OCI-LY7 (cell line): ENCODE data around the gene RNASET2. TPM values are rescaled to one million over a fixed set of nuclear protein-coding genes. Genes with fewer than 3 reads are reported as not detected.
"Not testable (repeated sequence)": the region's sequence is repeated elsewhere in the genome, so short reads cannot be mapped to it uniquely, and the experiment has no call there.

Experiments
- BruUV-seq: library from RNA; stranded (reverse); fragments of 400-500 nt; replicated peaks from 2 replicates; lab custom pipeline; 2021; lab: Mats Ljungman, UMichigan
- CTCF ChIA-PET: fragments of 300-600 bp; sonication (Branson Sonifier 250); formaldehyde crosslinking; loops from one replicate; lab custom pipeline; 2022; ENCODE audit warnings: antibody characterized with exemption; ENCODE audit not compliant: unreplicated experiment; lab: Charles Lee
- POLR2A ChIA-PET: fragments of 300-600 bp; sonication (Branson Sonifier 250); formaldehyde crosslinking; loops from one replicate; lab custom pipeline; 2022; ENCODE audit warnings: antibody characterized with exemption; lab: Charles Lee
- DNase-seq: peaks from one replicate; pipeline ENCODE4 v3.0.0-alpha.2; 2015; ENCODE audit warnings: low spot score
- H2AFZ ChIP-seq: fragments of 200-600 bp; sonication (generic), shearing (Covaris generic); 2 replicates; pipeline ENCODE4 v1.6.1; 2014; ENCODE audit warnings: mild to moderate bottlenecking, antibody characterized with exemption, low read length, moderate library complexity
- H3K27ac ChIP-seq: fragments of 200-600 bp; sonication (generic); 2 replicates; pipeline ENCODE4 v1.5.1; 2014; ENCODE audit warnings: mixed run types, low read depth, mild to moderate bottlenecking, moderate library complexity, low read length, inconsistent platforms; ENCODE audit not compliant: poor library complexity, severe bottlenecking
- H3K36me3 ChIP-seq: fragments of 200-600 bp; sonication (generic); 2 replicates; pipeline ENCODE4 v1.6.1; 2014; ENCODE audit warnings: mild to moderate bottlenecking, antibody characterized with exemption, low read length, moderate library complexity, mixed read lengths; ENCODE audit not compliant: insufficient read depth
- H3K4me1 ChIP-seq: fragments of 200-600 bp; sonication (generic); 2 replicates; pipeline ENCODE4 v1.5.1; 2014; ENCODE audit warnings: mild to moderate bottlenecking, low read length; ENCODE audit not compliant: insufficient read depth, poor library complexity, severe bottlenecking
- H3K4me2 ChIP-seq: fragments of 200-600 bp; sonication (generic); 2 replicates; pipeline ENCODE4 v1.6.1; 2014; ENCODE audit warnings: mild to moderate bottlenecking, low read length
- H3K4me3 ChIP-seq: fragments of 200-600 bp; sonication (generic); 2 replicates; pipeline ENCODE4 v1.5.1; 2014; ENCODE audit warnings: mild to moderate bottlenecking, low read depth, low read length; ENCODE audit not compliant: poor library complexity, severe bottlenecking
- H3K79me2 ChIP-seq: fragments of 200-600 bp; sonication (generic); 2 replicates; pipeline ENCODE4 v1.6.1; 2016; ENCODE audit warnings: low read depth, mild to moderate bottlenecking, low read length, moderate library complexity, mixed read lengths; ENCODE audit not compliant: insufficient read depth
- H3K9me2 ChIP-seq: fragments of 200-600 bp; sonication (generic); 2 replicates; pipeline ENCODE4 v1.6.1; 2016; ENCODE audit warnings: mild to moderate bottlenecking, low read length, mixed read lengths; ENCODE audit not compliant: insufficient read depth
- H3K9me3 ChIP-seq: fragments of 200-600 bp; sonication (generic); 2 replicates; pipeline ENCODE4 v1.6.1; 2014; ENCODE audit warnings: mild to moderate bottlenecking, mixed run types, low read length, mixed read lengths
- H4K20me1 ChIP-seq: fragments of 200-600 bp; sonication (generic); 2 replicates; pipeline ENCODE4 v1.6.1; 2014; ENCODE audit warnings: mild to moderate bottlenecking, antibody characterized with exemption, low read length, moderate library complexity, mixed read lengths; ENCODE audit not compliant: insufficient read depth
- CTCF ChIP-seq: fragments of 200-600 bp; sonication (generic); conservative IDR thresholded peaks from 2 replicates; pipeline ENCODE4 v1.5.1; 2014; ENCODE audit warnings: mild to moderate bottlenecking, antibody characterized with exemption, low read length, moderate library complexity, mixed read lengths
- EZH2phosphoT487 ChIP-seq: fragments of 200-600 bp; sonication (generic); IDR thresholded peaks from 2 replicates; pipeline ENCODE4 v1.6.1; 2018; ENCODE audit warnings: low read depth, borderline replicate concordance, mild to moderate bottlenecking, mixed run types, antibody characterized with exemption, low read length, moderate library complexity, mixed read lengths
- intact Hi-C: fragments of 100-400 bp; cut with micrococcal nuclease; formaldehyde crosslinking; loops from one replicate; pipeline ENCODE4 v1.10.0; 2022; ENCODE audit not compliant: unreplicated experiment
- total RNA-seq, 2 experiments: library from RNA; depleted of rRNA in 1 of 2; stranded (reverse); fragments of >200 nt in 1 of 2; shearing (Covaris generic) in 1 of 2; gene quantifications; 2 replicates each; pipeline ENCODE4 v1.2.3, GENCODE V29; 2014 to 2022

Gene RNASET2
- total RNA-seq, 2 experiments from 2014 or later, result 71.7 to 105 TPM

DNA sequence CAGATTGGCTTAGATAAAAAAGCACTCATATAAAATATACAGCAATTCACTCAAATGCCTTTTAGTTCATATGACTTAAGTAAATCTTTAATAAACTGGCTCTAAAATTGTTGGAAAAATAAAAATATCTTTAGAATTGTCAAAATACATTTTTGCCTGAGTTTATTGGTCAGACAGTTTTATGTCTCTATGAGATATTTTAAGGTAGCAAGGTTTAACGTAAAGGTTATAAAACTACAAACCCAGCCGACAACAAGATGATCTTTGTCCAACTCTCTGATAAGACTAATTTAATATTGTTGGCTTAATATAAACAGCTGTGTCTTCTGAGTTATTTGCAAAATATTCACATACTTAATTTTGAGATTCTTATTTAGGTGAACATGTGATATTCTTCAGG, 39.5 kb downstream of the RNASET2 start:
- Histone ChIP-seq H3K27ac (no peak overlapping the region), H3K4me2 (no peak overlapping the region), H3K9me2 (no peaks in the 10 kb centered on the region), H3K4me3 (no peak overlapping the region), H4K20me1 (no peaks in the 10 kb centered on the region), H3K36me3 (no peaks in the 10 kb centered on the region), H2AFZ (no peak overlapping the region), H3K79me2 (no peaks in the 10 kb centered on the region), H3K4me1 (no peaks in the 10 kb centered on the region), H3K9me3 (peaks cover 13% of the 10 kb centered on the region; the same call in 1 of the 2 replicates)
- intact Hi-C loops, result no loop called here
- TF ChIP-seq EZH2phosphoT487, result no peak
- TF ChIP-seq CTCF, result no peak
- ChIA-PET CTCF (no interaction called here), POLR2A (interaction anchor here (0.7 to 2.0 kb wide), 3 partner anchors 12 to 15 kb away, joined by 3 to 4 read pairs (median 4); no protein-coding TSS in a partner anchor)
- DNase-seq, result no peak
- no TSS peak for BruUV-seq

- H3K79me2 ChIP-seq, DNase-seq, H3K36me3 ChIP-seq, H3K27ac ChIP-seq, H4K20me1 ChIP-seq, H3K4me3 ChIP-seq, CTCF ChIA-PET, intact Hi-C loops, H3K9me2 ChIP-seq, H2AFZ ChIP-seq, H3K4me2 ChIP-seq, BruUV-seq, H3K4me1 ChIP-seq: not testable (repeated sequence)
- H3K9me3 ChIP-seq, result peaks cover 13% of the 10 kb centered on the region; the same call in 1 of the 2 replicates
- POLR2A ChIA-PET, result interaction anchor here (0.9 kb wide), 1 partner anchor 8 kb away, joined by 4 read pairs; no protein-coding TSS in a partner anchor
Measured at GRCh38 chr6:166915484-166915883, 40.9 kb downstream of the RNASET2 start.

GRCh38 chr6:166914952-166915351, 41.4 kb downstream of the RNASET2 start:
- BruUV-seq, CTCF ChIA-PET: not testable (repeated sequence)

More at GRCh38 chr6:166914952-166915351, 41.4 kb downstream of the RNASET2 start:
- H3K4me2 ChIP-seq, H3K27ac ChIP-seq, H3K4me3 ChIP-seq, H3K79me2 ChIP-seq, H4K20me1 ChIP-seq, H3K4me1 ChIP-seq, intact Hi-C loops, DNase-seq, H3K36me3 ChIP-seq, H2AFZ ChIP-seq, H3K9me2 ChIP-seq: not testable (repeated sequence)
- POLR2A ChIA-PET, result interaction anchor here (0.6 kb wide), 1 partner anchor 13 kb away, joined by 5 read pairs; no protein-coding TSS in a partner anchor
- H3K9me3 ChIP-seq, result peaks cover 13% of the 10 kb centered on the region; the same call in 1 of the 2 replicates
